ENCODE measurements around the gene PLA2G2C.

Gene PLA2G2C

GRCh38 chr1:20152599-20152930, 33.8 kb downstream of the PLA2G2C start:
- DNase-seq (ENCODE audit: low read depth) = no peak

- DNase-seq (ENCODE audit: low read depth) = peak; percentile 63
These were observed 34.3 kb downstream of the PLA2G2C start for GRCh38 chr1:20151906-20152598.

- no peak for DNase-seq (ENCODE audit: low read depth)
These were observed 35.3 kb downstream of the PLA2G2C start for GRCh38 chr1:20150969-20151368.

GRCh38 chr1:20150326-20150705, 36.0 kb downstream of the PLA2G2C start:
- no peak for DNase-seq (ENCODE audit: low read depth)

GRCh38 chr1:20149601-20150325, 36.6 kb downstream of the PLA2G2C start:
- no peak for DNase-seq (ENCODE audit: low read depth)

- DNase-seq (ENCODE audit: low read depth) = no peak
These were observed 37.5 kb downstream of the PLA2G2C start for GRCh38 chr1:20148571-20149500.

GRCh38 chr1:20147846-20148570, 38.3 kb downstream of the PLA2G2C start:
- no peak for DNase-seq (ENCODE audit: low read depth)

GRCh38 chr1:20143734-20144565, 42.4 kb downstream of the PLA2G2C start:
- no peak for DNase-seq (ENCODE audit: low read depth)

GRCh38 chr1:20143318-20143717, 43.0 kb downstream of the PLA2G2C start:
- DNase-seq (ENCODE audit: low read depth) = no peak

GRCh38 chr1:20142001-20142710, 44.2 kb downstream of the PLA2G2C start:
- no peak for DNase-seq (ENCODE audit: low read depth)

GRCh38 chr1:20141466-20141865, 44.9 kb downstream of the PLA2G2C start:
- no peak for DNase-seq (ENCODE audit: low read depth)

GRCh38 chr1:20141001-20141400, 45.3 kb downstream of the PLA2G2C start:
- DNase-seq (ENCODE audit: low read depth) = no peak

- no peak for DNase-seq (ENCODE audit: low read depth)
These were observed 46.3 kb downstream of the PLA2G2C start for GRCh38 chr1:20139776-20140612.

- DNase-seq (ENCODE audit: low read depth) = no peak
These were observed 47.3 kb downstream of the PLA2G2C start, which contains the start of gene PLA2G2F for GRCh38 chr1:20138961-20139550. PLA2G2F (plus strand) TSS chr1:20139323; CDS start chr1:20139428, 105 bp downstream.

GRCh38 chr1:20138346-20138745, 48.0 kb downstream of the PLA2G2C start:
- DNase-seq (ENCODE audit: low read depth) = no peak

GRCh38 chr1:20137604-20138003, 48.7 kb downstream of the PLA2G2C start:
- DNase-seq (ENCODE audit: low read depth) = no peak

GRCh38 chr1:20137055-20137454, 49.3 kb downstream of the PLA2G2C start:
- no peak for DNase-seq (ENCODE audit: low read depth)

- no peak for DNase-seq (ENCODE audit: low read depth)
These were observed 50.1 kb downstream of the PLA2G2C start for GRCh38 chr1:20136249-20136648.

GRCh38 chr1:20134995-20135394, 51.3 kb downstream of the PLA2G2C start:
- no peak for DNase-seq (ENCODE audit: low read depth)

All from activated T-cell treated with anti-CD3 and anti-CD28 coated beads for 48 hours (primary cell).